Neural progenitor cell (in vitro differentiated cells): Measurements from ENCODE around the gene PYHIN1.

Experiments used
- EZH2 ChIP-seq: fragments of 200-600 bp; sonication (generic); IDR thresholded peaks from 2 replicates; pipeline ENCODE4 v1.6.1; 2017; ENCODE audit warnings: antibody characterized with exemption, mild to moderate bottlenecking, moderate library complexity
- EZH2phosphoT487 ChIP-seq: fragments of 200-600 bp; sonication (generic); IDR thresholded peaks from 2 replicates; pipeline ENCODE4 v1.6.1; 2017; ENCODE audit warnings: antibody characterized with exemption
- TF ChIP-seq, protein P1 (sequence below): fragments of 200-600 bp; sonication (generic); IDR thresholded peaks from 2 replicates; pipeline ENCODE4 v1.5.1; 2017; ENCODE audit warnings: antibody characterized with exemption, mild to moderate bottlenecking

DNA sequence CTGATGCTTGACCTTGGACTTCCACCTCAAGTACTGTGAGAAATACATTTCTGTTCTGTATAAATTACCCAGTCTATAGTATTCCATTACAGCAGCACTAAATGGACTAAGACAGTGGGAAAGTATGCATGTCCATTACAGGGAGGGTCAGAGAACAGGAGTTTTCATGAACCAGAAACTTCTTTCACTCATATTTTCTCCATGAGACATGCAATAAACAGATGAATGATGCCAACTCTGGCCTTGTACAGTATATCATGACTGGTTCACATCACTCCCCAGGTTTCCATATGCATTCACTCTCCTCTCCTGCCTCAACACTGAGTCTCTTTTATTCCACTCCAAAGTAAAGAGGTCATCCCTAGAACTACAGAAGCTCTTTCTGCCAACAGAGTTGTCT, 73.8 kb downstream of the PYHIN1 start:
- TF ChIP-seq, protein P1, sequence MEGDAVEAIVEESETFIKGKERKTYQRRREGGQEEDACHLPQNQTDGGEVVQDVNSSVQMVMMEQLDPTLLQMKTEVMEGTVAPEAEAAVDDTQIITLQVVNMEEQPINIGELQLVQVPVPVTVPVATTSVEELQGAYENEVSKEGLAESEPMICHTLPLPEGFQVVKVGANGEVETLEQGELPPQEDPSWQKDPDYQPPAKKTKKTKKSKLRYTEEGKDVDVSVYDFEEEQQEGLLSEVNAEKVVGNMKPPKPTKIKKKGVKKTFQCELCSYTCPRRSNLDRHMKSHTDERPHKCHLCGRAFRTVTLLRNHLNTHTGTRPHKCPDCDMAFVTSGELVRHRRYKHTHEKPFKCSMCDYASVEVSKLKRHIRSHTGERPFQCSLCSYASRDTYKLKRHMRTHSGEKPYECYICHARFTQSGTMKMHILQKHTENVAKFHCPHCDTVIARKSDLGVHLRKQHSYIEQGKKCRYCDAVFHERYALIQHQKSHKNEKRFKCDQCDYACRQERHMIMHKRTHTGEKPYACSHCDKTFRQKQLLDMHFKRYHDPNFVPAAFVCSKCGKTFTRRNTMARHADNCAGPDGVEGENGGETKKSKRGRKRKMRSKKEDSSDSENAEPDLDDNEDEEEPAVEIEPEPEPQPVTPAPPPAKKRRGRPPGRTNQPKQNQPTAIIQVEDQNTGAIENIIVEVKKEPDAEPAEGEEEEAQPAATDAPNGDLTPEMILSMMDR, result no peak
- no peak for TF ChIP-seq EZH2phosphoT487
- no peak for TF ChIP-seq EZH2
